Measurements from ENCODE around the gene GSN. TPM values are rescaled to one million over a fixed set of nuclear protein-coding genes. Genes with fewer than 3 reads are reported as not detected.
A peak's percentile ranks its signal among the peaks of the same experiment; 100 is the strongest.

The GSN gene
- total and polyA plus RNA-seq, 7 donors: 140 to 490 (median 210) TPM

DNA sequence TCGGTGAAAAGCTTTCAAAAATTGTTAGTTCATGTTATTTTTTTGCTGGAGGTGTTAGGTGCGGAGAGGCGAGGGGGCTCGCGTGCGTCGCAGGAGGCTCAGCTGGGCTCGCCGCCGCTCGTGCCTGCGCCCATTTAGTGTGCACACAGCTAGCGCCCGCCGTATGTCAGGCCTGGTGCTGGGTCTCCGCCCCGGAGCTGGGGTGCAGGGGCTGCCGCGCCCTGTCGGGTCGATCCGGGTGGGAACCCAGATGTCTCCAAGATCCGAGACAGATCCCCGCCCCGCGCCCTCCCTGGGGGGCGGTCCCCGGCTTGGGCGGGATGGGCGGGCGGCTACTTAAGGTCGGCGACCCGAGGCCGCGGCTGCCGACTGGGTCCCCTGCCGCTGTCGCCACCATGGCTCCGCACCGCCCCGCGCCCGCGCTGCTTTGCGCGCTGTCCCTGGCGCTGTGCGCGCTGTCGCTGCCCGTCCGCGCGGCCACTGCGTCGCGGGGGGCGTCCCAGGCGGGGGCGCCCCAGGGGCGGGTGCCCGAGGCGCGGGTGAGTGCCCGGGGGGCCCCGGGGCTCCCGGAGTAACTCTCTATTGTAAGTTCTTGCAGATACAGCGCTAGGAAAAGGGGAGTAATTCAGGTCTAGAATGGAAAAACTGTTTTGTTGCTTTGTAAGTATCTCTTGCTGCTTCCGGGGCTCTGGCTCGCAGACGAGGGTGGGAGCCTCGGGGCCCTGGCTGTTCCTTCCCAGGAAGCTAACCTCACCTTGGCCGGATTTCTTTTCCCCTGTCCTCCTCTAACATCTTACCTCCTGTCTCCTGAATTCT is 31.7 kb downstream of the GSN start:
- TF ChIP-seq, protein P1, sequence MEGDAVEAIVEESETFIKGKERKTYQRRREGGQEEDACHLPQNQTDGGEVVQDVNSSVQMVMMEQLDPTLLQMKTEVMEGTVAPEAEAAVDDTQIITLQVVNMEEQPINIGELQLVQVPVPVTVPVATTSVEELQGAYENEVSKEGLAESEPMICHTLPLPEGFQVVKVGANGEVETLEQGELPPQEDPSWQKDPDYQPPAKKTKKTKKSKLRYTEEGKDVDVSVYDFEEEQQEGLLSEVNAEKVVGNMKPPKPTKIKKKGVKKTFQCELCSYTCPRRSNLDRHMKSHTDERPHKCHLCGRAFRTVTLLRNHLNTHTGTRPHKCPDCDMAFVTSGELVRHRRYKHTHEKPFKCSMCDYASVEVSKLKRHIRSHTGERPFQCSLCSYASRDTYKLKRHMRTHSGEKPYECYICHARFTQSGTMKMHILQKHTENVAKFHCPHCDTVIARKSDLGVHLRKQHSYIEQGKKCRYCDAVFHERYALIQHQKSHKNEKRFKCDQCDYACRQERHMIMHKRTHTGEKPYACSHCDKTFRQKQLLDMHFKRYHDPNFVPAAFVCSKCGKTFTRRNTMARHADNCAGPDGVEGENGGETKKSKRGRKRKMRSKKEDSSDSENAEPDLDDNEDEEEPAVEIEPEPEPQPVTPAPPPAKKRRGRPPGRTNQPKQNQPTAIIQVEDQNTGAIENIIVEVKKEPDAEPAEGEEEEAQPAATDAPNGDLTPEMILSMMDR (IDR thresholded peaks at IDR 0.05): no peak
- Histone ChIP-seq H3K4me1 (peaks cover 61% of the 10 kb centered on the region), H3K27me3 (ENCODE audit: insufficient read depth in 3 of 3, low read length in 2 of 3) (no peaks in the 10 kb centered on the region), H3K27ac (peak overlapping the region; percentile 78), H3K9me3 (no peaks in the 10 kb centered on the region), H3K4me3 (peak overlapping the region; percentile 75), H3K36me3 (ENCODE audit: insufficient read depth in 1 of 2, low read depth in 1 of 2) (peaks cover 0 to 27% of the 10 kb centered on the region in 2 donors)
- intact Hi-C loops (cut with DNase I): no loop called here
- DNase-seq (peak; percentile 79 to 92), ATAC-seq (peak; percentile 40 to 64 (median 56))
- 3 to 6% (median 3%) methylated on average over 63 to 74 of the region's 74 CpGs for WGBS, 3 donors

DNA sequence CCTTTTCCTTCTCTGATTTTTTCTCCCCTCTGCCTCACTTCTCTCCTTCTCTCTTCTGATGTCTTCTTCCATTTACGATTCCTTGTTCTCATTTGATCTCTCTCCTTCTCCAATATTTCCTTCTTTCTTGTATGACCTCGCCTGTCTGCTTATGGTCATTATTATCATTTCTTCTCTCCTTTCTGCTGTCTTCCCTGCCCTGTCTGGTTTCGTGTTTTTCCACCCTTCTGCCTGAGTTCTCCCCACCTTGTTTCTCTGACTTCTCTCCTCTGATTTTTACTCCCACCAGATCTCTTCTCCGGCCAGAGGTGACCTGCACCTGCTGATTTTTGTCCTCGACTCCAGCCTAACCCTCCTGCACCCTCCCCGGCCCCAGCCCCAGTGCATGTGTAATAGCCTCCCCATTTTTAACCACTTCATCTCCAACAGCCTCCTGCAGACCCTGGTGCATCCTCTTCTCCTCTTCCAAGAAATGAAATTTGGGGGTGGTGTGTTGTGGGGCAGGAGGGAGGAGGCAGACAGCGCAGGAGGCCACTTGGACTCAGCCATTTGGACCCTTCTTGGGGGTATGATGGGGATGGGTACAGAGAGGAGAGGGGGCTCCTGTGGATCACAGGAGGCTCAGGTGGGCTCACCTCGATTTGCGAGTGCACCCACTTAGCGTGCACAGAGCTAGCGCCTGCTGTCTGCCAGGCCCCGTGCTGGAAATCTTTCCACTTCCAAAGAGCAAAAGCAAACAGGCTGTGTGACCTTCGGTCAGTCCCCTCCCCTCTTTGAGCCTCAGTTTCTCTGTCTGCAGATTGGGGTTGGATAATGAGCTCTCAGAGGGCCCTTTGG is 32.5 kb downstream of the GSN start:
- no peaks in the 10 kb centered on the region for H3K27me3 ChIP-seq (ENCODE audit: insufficient read depth in 3 of 3, low read length in 2 of 3)
- peak in 1 of 2 donors; percentile 38 for DNase-seq
- intact Hi-C loops (cut with DNase I): no loop called here

DNA sequence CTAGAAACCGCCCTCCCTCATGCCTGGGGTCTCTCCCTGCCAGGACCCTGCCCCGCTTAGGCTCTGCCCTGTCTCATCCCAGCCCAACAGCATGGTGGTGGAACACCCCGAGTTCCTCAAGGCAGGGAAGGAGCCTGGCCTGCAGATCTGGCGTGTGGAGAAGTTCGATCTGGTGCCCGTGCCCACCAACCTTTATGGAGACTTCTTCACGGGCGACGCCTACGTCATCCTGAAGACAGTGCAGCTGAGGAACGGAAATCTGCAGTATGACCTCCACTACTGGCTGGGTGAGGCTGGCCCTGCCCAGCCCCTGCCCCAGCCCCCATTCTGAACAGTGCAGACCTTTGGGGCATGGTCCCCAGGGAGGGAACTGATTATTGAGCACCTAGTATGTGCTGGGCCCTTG is 33.9 kb downstream of the GSN start:
- intact Hi-C loops (cut with DNase I): no loop called here
- peak in 1 of 2 donors; percentile 42 for DNase-seq
- WGBS, 3 donors: 74 to 87% (median 86%) methylated on average over 11 of the region's 11 CpGs

More for the DNA sequence above, 32.5 kb downstream of the GSN start:
- TF ChIP-seq, protein P1 (IDR thresholded peaks at IDR 0.05): no peak
- WGBS, 3 donors: 49 to 63% (median 54%) methylated on average over 13 of the region's 13 CpGs
- peaks cover 0 to 36% of the 10 kb centered on the region in 2 donors for H3K36me3 ChIP-seq (ENCODE audit: insufficient read depth in 1 of 2, low read depth in 1 of 2)
- H3K4me3 ChIP-seq: peak overlapping the region; percentile 75
- H3K9me3 ChIP-seq: no peaks in the 10 kb centered on the region
- peak overlapping the region; percentile 78 for H3K27ac ChIP-seq
- H3K4me1 ChIP-seq: peaks cover 52% of the 10 kb centered on the region
- no peak for ATAC-seq

DNA sequence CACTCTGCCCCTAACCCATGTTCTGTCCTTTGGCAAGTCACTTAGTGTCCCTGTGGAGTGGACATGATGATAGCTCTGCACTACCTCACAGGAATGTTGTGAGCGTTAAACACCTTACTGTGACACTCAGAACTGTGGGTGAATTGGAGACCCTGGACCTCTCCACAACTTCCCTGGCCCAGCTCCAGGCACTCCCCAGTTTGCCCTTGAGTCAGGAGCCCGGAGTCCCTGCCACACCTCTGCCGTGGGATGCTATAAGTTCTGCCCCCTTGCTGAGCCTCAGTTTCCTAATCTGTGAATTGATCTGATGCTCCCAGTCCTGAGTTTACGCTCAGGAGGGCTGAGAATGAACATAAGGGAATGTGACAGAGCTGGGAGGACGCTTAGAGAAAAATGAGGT is 34.4 kb downstream of the GSN start:
- ATAC-seq (no peak), DNase-seq (peak in 1 of 2 donors; percentile 42)
- TF ChIP-seq, protein P1 (IDR thresholded peaks at IDR 0.05): no peak
- no peaks in the 10 kb centered on the region for H3K9me3 ChIP-seq
- WGBS, 3 donors: 90 to 94% (median 94%) methylated on average over 5 of the region's 5 CpGs
- peaks cover 40% of the 10 kb centered on the region for H3K4me1 ChIP-seq
- intact Hi-C loops (cut with DNase I): no loop called here
- peak overlapping the region; percentile 9 for H3K27ac ChIP-seq
- peaks cover 0 to 54% of the 10 kb centered on the region in 2 donors for H3K36me3 ChIP-seq (ENCODE audit: insufficient read depth in 1 of 2, low read depth in 1 of 2)
- peak overlapping the region; percentile 75 for H3K4me3 ChIP-seq
- H3K27me3 ChIP-seq (ENCODE audit: insufficient read depth in 3 of 3, low read length in 2 of 3): no peaks in the 10 kb centered on the region

More for the DNA sequence above, 33.9 kb downstream of the GSN start:
- Histone ChIP-seq H3K4me1 (peaks cover 44% of the 10 kb centered on the region), H3K27ac (no peak overlapping the region), H3K9me3 (no peaks in the 10 kb centered on the region), H3K4me3 (peak overlapping the region; percentile 75), H3K36me3 (ENCODE audit: insufficient read depth in 1 of 2, low read depth in 1 of 2) (peaks cover 0 to 50% of the 10 kb centered on the region in 2 donors), H3K27me3 (ENCODE audit: insufficient read depth in 3 of 3, low read length in 2 of 3) (no peaks in the 10 kb centered on the region)
- ATAC-seq: no peak
- TF ChIP-seq, protein P1 (IDR thresholded peaks at IDR 0.05): no peak
